NCI-H2171 (cell line): Measurements from ENCODE around the gene CAMK2D.
"Not testable (repeated sequence)": the region's sequence is repeated elsewhere in the genome, so short reads cannot be mapped to it uniquely, and the experiment has no call there.

Experiments used
- DNase-seq: peaks from one replicate; lab custom pipeline; 2025; lab: John Stamatoyannopoulos, UW

CAMK2D gene

DNA sequence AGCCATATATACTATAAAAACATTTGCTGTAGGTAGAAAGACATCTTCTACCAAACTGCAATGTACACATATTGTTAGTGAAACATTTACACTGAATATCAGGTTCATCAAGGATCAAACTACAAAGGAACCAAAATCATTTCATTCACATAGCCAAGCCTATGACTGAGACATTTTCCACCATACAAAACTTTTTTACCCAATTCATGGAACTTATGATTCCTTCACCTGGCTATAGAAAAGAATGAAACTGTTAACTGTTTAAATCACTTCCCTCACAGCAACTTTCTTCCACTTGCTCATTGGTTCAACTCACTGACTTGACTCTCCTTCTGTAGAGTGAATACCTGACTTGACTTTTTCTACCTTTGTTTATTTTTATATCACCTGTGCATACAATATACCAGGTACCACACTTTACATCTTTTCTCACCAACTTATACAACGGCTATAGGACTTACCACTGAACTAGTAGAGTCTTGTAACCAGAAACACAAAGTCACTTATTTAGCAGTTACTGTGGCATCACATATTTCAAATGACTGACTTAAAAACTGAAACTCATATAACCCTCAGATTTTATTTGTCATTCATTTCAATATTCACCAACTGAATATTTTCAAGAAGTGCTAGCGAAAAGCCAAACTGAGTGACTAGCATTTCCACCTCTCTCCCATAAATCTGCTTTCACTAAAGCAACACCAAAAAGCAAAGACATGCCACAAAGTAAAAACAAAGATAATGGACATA lies 30.9 kb downstream of the CAMK2D start:
- no peak for DNase-seq

DNA sequence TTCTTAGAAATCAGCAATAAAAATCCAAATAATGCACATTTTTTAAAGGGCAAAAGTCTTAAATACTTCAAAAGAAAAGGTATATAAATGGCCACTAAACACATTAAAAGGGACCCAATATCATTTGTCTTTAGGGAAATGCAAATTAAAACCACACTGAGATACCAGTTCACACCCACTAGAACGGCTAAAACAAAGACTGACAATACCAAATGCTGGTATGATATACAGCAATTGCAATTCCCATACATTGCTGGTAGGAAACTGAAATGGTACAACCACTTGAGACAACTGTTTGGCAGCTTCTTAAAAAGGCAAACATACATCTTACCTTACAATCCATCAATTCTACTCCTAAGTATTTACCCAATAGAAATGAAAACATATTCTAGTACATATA lies 33.7 kb downstream of the CAMK2D start:
- no peak for DNase-seq

DNA sequence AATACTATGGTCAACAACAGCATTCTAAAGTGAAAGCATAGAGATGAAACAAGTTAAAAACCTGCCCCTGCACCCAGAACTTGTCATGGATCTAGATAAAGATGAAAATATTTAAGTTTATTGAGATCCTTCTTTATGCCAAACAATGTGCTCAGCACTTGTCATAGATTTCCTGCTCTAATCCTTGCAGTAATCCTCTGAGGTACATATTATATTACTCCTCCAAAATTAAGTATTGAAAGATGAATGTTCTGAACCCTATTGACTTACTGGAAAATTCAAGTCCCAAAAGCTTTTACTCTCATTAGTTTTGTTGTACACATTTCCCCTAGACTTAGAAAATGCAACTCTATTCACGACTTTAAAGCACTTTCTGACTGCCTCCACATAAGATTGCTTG lies 35.6 kb downstream of the CAMK2D start:
- no peak for DNase-seq

DNA sequence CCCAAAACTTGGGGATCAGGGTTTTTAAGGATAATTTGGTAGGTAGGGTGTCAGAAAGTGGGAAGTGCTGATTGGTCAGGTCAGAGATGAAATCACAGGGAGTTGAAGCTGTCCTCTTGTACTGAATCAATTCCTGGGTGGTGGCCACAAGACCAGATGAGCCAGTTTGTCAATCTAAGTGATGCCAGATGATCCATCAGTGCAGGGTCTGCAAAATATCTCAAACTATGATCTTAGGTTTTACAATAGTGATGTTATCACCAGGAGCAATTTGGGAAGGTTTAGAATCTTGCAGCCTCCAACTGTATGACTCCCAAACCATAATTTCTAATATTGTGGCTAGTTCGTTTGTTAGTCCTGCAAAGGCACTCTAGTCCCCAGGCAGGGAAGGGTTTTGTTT lies 43.3 kb downstream of the CAMK2D start:
- no peak for DNase-seq

DNA sequence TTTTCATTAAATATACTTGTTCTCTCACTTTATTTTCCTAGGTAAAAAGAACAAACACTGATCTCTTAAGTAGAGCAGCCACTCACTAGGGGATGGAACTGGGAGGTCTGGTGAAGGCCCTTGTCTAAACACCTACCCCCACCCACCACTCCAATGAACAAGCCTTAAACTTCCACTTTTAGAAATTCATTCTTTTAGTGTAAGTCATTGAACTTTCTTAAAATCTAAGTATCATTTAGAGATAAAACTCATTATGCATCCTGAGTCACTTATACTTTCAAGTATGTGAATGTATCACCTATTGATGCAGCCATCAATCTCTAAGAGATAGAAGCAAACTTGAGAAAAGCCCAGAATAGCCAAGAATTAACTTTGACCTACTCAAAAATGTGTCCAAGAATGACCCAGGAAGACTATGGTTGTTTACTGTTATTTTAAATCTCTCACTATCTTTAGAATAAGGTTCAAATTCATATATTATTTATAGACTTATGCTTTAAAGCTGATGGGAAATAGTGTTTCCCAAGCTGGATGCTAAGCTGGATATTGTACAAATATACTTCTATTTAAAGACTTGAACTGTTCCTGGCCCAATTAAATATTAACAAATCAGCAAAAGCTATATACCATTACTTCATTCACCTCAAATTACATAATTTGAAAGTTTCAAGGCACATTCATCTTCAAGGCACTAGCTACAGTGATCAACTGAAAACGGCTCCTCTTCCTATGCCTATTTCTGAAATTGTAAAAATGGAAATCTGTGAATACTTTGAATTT lies 49.5 kb downstream of the CAMK2D start:
- DNase-seq, result no peak

DNA sequence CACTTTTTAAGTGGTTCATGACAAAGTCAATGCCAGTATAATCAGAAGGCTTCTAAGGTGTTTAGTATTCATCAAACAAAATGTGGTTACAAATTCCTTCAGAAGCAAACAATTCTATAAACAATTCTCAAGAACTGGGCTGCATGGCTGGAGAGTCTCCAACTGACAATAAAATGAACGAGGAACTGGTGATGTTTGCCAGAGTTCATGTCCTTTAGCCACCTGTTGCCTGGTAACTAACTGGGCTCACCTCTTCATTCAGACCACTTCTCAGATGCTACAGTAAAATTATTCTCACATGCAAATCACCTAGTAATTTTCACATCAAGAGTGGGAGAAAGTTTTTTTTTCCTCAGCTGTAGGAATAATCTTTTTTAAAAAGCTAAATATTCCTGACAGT lies 53.3 kb downstream of the CAMK2D start:
- DNase-seq, result no peak

DNA sequence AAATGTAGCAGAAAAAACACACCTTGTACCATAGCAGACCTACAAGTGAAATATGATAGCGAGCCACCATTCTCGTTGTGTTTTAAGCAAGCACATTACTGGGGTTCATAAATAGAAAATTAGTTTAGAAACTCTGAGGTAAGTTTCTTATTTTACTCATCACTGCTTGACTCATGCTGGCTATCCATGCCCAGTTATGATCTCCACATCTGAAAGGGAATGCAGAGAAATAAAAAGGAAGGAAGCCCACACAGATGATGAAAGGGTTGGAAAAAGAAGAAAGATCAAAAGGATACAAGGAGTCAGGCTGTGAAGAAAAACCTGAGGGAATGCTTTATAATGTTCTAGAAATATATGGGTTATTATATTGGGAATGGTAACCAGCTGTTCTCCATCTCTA lies 54.5 kb downstream of the CAMK2D start:
- no peak for DNase-seq

DNA sequence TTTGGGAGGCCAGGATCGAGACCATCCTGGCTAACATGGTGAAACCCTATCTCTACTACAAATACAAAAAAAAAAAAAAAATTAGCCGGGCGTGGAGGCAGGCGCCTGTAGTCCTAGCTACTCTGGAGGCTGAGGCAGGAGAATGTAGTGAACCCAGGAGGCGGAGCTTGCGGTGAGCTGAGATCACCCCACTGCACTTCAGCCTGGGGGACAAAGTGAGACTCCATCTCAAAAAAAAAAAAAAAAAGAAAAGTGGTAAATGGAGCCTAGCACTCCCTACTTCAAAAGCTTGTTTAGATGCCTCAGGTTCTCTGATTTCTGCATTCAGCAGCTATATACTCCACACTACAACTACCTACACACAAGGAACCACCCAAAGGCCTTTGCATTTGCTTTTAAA lies 56.4 kb downstream of the CAMK2D start:
- DNase-seq, result not testable (repeated sequence)

DNA sequence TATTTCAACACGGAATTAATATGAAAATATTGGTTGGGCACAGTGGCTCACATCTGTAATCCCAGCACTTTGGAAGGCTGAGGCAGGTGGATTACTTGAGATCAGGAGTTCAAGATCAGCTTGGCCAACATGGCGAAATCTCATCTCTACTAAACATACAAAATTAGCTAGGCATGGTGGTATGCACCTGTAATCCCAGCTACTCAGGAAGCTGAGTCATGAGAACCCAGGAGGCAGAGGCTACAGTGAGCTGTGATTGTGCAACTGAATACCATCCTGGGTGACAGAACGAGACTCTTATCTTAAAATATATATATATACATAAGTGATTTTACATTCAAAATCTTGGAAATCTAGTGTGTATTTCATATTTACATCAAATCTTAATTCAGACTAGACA lies 58.9 kb downstream of the CAMK2D start:
- not testable (repeated sequence) for DNase-seq

DNA sequence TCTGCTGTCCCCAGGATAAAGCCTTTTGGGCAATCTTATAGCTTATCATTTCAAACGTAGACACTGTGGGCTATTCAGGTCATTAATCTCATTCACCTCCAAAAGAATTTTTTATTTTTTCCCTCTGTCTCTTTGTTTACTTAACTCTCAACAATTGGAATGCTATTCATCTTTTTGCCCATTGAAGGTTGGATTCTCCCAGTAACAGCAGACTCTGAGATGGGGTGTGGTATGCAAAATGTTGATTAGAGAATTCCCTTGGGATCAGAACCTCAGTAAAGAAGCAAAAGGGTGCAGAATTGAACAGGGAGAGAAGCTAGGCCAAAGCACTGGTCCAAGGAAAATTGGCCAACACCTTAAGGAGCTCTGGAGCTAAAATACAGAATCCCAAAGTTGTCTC lies 60.4 kb downstream of the CAMK2D start:
- DNase-seq, result no peak

DNA sequence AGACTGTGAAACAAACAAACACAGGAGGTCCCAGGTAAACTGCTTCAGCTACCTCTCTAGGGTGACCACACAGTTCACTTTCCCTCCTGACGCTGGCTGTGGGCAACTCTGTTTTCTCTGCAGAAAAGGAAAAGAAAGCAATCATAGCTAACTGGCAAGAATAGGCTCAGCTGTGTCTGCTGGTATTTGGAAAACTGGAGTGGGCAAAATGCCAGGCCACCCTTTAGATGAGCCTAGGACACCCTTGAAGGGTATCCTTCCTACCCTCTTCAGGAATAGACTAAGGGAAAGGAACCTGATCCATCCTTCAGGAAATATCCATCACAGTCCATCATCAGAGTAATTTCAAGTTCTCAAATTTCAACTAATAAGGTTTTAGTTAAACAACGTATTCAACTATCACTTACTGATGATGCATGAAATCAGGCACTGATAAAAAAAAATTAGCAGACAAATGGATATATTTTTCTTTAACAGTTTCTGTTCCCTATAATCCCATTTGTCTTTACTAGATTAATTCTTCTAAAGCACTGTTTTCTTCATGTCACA lies 60.9 kb downstream of the CAMK2D start:
- peak; percentile 2 for DNase-seq

DNA sequence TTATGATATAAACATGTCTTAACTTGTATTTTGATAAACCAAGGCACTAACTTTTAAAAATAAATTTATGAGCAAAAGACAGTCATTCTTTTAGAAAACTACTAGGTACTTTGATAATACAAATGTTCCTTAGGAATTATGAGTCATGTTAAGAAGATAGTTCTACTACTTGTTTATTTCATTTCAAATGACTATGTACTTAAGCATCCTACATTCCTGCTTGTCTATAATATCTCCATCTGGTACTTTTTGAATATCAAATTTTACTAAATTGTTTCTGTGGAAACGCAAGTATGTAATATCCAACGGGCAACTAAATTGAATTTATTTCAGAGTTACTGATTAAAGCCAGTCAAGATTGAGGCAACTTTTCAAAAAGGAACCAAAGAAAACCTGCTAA lies 61.8 kb downstream of the CAMK2D start:
- no peak for DNase-seq

DNA sequence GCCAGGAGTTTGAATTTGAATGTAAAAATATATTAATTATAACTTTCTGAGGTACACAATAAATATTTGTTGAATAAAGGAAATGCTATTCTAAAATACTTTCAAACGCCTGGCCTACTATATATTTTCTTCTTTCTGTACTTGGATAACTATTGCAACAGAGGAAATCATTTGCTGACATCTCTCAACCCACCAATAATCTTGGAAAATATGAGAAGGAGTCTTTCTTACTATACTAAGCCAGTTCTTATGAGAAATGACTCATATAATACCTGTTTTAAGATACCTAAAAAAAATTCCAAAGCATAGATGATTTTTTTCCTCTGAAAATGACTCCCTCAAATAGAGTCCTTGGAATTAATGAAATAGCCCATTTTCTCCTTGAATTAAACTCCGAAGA lies 64.1 kb downstream of the CAMK2D start:
- DNase-seq, result no peak

DNA sequence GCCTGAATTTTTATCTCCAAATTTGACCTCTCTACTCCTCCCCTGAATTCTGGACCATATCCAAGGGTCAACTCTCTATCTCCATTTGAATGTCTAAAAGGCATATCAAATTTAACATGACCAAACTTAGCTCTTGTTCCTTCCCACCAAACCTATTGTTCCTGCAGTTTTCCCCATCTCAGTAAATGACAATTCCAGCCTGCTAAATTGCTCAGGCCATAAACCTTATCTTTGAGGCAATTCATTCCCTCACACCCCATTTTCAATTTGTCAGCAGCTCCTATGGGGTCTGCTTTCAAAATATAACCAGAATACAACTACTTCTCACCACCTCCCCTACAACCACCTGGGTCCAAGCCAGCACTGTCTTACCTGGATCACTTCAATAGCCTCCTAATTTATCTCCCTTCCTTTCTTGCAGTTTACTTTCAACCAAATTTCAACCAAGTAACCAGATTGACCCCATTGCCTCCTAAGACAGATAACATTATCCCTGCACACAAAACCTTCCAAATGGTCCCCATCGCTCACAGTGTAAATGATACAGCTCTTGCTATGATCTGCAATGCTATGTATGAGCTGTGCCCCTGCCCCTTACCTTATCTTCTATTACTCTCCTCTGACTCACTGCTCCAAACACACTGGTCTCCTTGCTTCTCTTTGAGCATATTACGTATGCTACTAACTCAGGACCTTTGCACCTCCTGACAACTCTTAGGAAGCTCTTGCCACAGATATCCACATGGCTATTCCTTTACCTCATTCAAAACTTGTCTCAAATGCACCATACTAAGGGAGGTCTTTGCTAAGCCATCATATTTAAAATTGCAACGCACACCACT lies 66.0 kb downstream of the CAMK2D start:
- DNase-seq, result no peak

DNA sequence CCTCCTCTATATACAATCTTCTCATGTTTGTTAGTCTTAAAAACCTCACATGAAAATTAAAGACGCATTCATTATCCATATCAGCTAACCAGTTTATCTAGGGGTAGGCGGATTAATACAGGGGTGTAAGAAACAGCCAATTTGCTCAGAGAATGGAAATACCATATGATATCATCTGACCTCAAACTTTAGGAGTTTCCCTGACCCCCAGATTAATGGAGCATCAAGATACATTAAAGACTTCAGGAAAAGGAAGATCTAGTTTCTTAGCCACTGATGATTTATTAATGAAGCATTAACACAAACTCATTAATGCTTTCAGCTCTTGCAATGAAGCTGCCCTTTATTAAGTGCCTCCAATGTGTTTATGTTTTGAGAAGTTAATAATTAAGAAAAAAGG lies 67.5 kb downstream of the CAMK2D start:
- DNase-seq, result no peak

DNA sequence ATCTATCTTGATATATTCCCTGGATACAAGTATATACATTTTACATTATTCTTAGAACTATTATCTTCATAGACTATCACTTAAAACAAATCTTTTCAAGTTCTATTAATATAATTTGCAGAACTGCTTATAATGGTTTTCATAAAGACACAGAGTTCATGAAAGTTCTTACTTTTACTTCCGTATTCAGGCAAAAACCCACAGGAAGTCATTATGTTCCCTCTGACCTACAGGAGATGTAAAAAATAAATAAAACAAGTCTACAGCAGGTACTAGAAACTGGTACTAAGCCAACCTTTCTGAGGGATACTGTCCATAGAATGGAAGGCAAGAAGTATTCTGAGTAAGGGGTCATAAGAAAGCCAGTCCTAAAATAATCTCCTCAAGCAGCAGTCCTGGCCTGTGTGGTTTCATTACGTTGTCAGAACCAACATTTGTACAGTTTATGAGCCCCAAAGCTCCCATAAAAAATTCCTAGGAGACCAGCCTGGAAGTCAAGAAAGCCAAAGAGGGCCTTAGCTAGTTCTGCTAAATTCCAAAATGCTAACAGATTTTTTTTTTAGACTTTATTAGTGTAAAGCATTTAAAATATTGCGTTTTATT lies 68.6 kb downstream of the CAMK2D start:
- DNase-seq, result no peak

DNA sequence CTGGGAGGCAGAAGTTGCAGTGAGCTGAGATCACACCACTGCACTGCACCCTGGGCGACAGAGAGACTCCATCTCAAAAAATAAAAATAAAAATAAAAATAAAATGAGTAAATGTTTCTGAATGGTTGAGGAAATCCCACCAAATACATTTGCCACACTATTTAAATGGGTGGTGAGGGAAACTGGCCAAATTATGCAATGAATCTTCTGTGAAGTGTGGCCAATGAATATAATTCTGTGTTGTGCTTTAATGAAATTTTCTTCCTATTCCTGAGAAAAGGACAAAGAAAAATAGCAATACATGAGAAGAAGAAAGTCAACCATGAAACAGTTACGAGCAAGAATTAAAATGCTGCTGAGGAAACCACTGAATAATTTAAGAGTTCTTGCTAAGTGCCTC lies 69.9 kb downstream of the CAMK2D start:
- DNase-seq, result no peak

DNA sequence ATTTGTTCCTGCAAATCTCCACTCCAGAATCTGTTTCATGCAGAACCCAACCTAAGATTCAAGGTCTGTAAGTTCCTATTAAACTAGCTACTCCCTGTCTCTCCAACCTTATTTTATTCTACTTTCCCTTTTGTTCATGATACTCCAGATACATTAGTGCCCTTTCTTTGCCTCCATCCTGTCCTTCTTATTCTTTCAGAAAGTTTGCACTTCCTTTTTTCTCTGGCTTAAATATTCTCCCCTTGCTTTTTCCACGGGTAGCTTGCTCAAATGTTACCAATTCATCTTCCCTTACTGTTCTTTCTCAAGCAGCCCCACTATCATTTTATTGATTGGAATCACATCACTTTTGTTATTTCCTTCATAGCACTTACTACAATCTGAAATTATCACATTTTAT lies 72.1 kb downstream of the CAMK2D start:
- DNase-seq, result no peak

DNA sequence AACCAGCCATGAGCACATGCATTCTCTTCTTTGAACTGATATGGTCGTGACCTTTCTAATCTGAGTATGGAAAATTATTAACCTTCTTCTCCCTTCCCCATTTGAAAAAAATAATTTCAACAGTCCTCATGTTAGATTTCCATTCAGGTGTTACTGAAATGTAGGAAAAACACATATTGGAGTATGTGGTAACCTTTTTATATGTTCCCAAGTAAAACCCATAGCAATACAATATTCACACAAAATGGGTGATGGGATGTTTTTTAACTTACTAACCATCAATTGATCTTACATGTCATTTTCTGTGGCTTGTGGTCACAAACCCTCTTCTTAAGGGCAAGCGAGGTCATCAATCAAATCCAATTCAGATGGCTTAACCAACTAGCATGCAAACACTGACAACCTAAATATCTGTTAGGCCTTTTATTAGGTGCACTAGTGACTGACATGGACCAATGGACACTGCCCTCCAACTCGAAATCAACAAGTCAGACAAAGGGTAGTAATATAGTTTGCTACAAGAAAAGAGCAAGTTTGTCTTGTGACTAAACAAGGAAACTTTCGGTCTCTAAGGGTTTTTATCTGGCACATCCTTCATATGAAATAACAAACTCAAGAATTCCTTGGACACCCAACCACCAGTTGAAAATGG lies 74.3 kb downstream of the CAMK2D start:
- DNase-seq, result no peak

DNA sequence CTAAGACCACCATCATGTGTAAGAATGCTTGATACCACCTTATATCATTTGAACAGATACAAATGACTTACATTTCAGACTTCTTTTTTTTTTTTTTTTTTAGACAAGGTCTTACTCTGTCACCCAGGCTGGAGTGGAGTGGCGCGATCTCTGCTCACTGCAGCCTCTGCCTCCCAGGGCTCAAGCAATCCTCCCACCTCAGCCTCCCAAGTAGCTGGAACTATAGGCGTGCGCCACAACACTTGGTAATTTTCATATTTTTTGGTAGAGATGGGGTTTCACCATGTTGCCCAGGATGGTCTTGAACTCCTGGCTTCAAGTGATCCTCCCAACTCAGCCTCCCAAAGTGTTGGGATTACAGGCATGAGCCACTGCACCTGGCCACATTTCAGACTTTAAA lies 76.4 kb downstream of the CAMK2D start:
- not testable (repeated sequence) for DNase-seq

DNA sequence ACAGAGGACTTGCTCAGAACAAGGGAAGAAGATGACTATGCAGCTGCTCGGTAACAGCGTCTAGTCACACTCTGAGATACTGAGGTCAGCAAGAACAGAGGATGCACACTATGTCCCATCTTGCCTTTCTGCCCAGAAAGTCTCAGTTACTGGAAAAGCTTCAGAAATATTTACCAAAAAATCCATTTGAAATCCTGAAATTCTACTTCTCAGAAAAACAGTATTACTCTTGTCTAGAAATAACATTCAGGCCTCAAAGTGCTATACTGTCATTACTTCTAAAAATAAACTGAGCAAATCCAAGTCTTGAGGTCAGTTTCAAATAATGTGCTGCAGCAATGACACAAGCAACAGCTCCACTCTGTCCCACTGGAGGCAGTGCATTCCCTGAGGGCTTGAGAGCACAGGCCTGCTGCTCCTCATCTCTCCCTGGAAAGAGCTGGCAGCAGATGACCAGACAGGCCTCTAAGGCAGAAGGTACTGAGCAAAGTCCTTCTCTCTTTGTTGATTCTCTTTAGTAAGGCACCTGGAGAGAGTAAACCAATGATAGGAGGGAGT lies 76.9 kb downstream of the CAMK2D start:
- DNase-seq, result no peak
